ENCODE results near the gene RBM47. TPM values are rescaled to one million over a fixed set of nuclear protein-coding genes. Genes with fewer than 3 reads are reported as not detected.
A peak's percentile ranks its signal among the peaks of the same experiment; 100 is the strongest.
"Not testable (repeated sequence)": the region's sequence is repeated elsewhere in the genome, so short reads cannot be mapped to it uniquely, and the experiment has no call there.

The RBM47 gene
- total and polyA plus RNA-seq, 2 experiments from 2014 or later, result 35.6 to 139 TPM

DNA sequence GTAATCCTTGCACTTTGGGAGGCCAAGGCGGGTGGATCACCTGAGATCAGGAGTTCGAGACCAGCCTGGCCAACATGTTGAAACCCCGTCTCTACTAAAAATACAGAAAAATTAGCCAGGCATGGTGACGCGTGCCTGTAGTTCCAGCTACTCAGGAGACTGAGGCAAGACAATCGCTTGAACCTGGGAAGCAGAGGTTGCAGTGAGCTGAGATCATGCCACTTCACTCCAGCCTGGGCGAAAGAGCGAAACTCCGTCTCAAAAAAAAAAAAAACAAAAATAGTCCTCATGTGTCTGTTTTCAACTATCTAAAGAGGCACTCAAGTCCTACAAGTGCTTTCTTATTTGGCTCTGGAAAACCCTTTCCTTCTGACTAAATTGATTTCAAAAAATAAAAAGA, 237.4 kb downstream of the RBM47 start:
- Mint-ChIP-seq H3K4me1 (peaks cover 15% of the 10 kb centered on the region), H3K27me3 (ENCODE audit: insufficient read depth, low read depth, poor library complexity) (peaks cover 12% of the 10 kb centered on the region)
- not testable (repeated sequence) for H3K4me3 ChIP-seq; H3F3A ChIP-seq (replicated peaks; ENCODE audit: low read depth); H4K20me1 ChIP-seq (replicated peaks; ENCODE audit: insufficient read depth); H3K36me3 Mint-ChIP-seq (ENCODE audit: low read depth); H3K4me1 ChIP-seq (ENCODE audit: insufficient read depth); H3K4me2 ChIP-seq; DNase-seq (ENCODE audit: low spot score); H3K27ac Mint-ChIP-seq; H3K9me2 ChIP-seq (ENCODE audit: insufficient read depth); H3K4me3 Mint-ChIP-seq; H3K36me3 ChIP-seq (ENCODE audit: insufficient read depth); H3K27me3 ChIP-seq (ENCODE audit: insufficient read depth); H3K9me3 Mint-ChIP-seq; ATAC-seq; H3K79me2 ChIP-seq (replicated peaks; ENCODE audit: insufficient read depth); H3K27ac ChIP-seq (ENCODE audit: low read depth)
- peak overlapping the region; percentile 47; the same call in 1 of the 2 replicates for H2AFZ ChIP-seq

DNA sequence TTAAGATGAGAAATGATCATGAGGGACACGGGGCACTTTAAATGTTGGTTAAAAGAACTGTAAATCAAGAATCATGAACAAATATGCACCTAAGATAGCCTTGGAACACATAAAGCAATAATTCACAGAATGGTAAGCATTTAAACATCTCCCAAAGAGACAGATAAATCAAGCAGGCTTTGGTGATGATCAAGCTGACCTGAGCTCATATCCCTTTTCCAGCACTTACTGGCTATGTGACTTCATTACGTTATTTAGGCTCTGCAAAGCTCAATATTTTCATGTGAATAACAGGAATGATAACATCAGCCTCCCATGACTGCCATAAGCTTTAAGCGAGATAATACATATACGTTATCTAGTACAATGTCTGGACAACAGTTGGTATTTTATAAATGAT, 239.7 kb downstream of the RBM47 start:
- peaks cover 9% of the 10 kb centered on the region for H3K27me3 Mint-ChIP-seq (ENCODE audit: insufficient read depth, low read depth, poor library complexity)
- H2AFZ ChIP-seq, result no peak overlapping the region
- ATAC-seq, result no peak
- TF ChIP-seq, protein P1, sequence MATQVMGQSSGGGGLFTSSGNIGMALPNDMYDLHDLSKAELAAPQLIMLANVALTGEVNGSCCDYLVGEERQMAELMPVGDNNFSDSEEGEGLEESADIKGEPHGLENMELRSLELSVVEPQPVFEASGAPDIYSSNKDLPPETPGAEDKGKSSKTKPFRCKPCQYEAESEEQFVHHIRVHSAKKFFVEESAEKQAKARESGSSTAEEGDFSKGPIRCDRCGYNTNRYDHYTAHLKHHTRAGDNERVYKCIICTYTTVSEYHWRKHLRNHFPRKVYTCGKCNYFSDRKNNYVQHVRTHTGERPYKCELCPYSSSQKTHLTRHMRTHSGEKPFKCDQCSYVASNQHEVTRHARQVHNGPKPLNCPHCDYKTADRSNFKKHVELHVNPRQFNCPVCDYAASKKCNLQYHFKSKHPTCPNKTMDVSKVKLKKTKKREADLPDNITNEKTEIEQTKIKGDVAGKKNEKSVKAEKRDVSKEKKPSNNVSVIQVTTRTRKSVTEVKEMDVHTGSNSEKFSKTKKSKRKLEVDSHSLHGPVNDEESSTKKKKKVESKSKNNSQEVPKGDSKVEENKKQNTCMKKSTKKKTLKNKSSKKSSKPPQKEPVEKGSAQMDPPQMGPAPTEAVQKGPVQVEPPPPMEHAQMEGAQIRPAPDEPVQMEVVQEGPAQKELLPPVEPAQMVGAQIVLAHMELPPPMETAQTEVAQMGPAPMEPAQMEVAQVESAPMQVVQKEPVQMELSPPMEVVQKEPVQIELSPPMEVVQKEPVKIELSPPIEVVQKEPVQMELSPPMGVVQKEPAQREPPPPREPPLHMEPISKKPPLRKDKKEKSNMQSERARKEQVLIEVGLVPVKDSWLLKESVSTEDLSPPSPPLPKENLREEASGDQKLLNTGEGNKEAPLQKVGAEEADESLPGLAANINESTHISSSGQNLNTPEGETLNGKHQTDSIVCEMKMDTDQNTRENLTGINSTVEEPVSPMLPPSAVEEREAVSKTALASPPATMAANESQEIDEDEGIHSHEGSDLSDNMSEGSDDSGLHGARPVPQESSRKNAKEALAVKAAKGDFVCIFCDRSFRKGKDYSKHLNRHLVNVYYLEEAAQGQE (IDR thresholded peaks at IDR 0.05; ENCODE audit: unreplicated experiment), result no peak
- no peak for TF ChIP-seq ZNF114 (CRISPR knock-in tag; IDR thresholded peaks at IDR 0.05)
- TF ChIP-seq CREB1 (CRISPR knock-in tag; IDR thresholded peaks at IDR 0.05; ENCODE audit: low read depth), result no peak
- no peak for TF ChIP-seq ZNF331 (CRISPR knock-in tag; IDR thresholded peaks at IDR 0.05; ENCODE audit: low read depth)
- TF ChIP-seq, protein P2, sequence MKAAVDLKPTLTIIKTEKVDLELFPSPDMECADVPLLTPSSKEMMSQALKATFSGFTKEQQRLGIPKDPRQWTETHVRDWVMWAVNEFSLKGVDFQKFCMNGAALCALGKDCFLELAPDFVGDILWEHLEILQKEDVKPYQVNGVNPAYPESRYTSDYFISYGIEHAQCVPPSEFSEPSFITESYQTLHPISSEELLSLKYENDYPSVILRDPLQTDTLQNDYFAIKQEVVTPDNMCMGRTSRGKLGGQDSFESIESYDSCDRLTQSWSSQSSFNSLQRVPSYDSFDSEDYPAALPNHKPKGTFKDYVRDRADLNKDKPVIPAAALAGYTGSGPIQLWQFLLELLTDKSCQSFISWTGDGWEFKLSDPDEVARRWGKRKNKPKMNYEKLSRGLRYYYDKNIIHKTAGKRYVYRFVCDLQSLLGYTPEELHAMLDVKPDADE (IDR thresholded peaks at IDR 0.05), result no peak
- TF ChIP-seq NANOG (IDR thresholded peaks at IDR 0.05; ENCODE audit: borderline replicate concordance), result no peak
- TF ChIP-seq, protein P3, sequence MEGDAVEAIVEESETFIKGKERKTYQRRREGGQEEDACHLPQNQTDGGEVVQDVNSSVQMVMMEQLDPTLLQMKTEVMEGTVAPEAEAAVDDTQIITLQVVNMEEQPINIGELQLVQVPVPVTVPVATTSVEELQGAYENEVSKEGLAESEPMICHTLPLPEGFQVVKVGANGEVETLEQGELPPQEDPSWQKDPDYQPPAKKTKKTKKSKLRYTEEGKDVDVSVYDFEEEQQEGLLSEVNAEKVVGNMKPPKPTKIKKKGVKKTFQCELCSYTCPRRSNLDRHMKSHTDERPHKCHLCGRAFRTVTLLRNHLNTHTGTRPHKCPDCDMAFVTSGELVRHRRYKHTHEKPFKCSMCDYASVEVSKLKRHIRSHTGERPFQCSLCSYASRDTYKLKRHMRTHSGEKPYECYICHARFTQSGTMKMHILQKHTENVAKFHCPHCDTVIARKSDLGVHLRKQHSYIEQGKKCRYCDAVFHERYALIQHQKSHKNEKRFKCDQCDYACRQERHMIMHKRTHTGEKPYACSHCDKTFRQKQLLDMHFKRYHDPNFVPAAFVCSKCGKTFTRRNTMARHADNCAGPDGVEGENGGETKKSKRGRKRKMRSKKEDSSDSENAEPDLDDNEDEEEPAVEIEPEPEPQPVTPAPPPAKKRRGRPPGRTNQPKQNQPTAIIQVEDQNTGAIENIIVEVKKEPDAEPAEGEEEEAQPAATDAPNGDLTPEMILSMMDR (conservative IDR thresholded peaks at IDR 0.05; ENCODE audit: low read depth in 2 of 2), result no peak
- TF ChIP-seq JUNB (IDR thresholded peaks at IDR 0.05; ENCODE audit: unreplicated experiment), result no peak
- TF ChIP-seq POLR2AphosphoS5 (IDR thresholded peaks at IDR 0.05; ENCODE audit: low read depth), result no peak
- TF ChIP-seq EZH2phosphoT487 (IDR thresholded peaks at IDR 0.05; ENCODE audit: unreplicated experiment), result no peak
- no peak for TF ChIP-seq STAT1 (IDR thresholded peaks at IDR 0.05; ENCODE audit: unreplicated experiment)

More for the DNA sequence above, 239.7 kb downstream of the RBM47 start:
- Histone ChIP-seq H3K9me2 (ENCODE audit: insufficient read depth) (no peaks in the 10 kb centered on the region; the same call in 1 of the 2 replicates), H3K4me3 (no peak overlapping the region), H3K27me3 (ENCODE audit: insufficient read depth) (no peaks in the 10 kb centered on the region), H3K27ac (ENCODE audit: low read depth) (no peak overlapping the region), H4K20me1 (replicated peaks; ENCODE audit: insufficient read depth) (no peaks in the 10 kb centered on the region), H3K79me2 (replicated peaks; ENCODE audit: insufficient read depth) (no peaks in the 10 kb centered on the region), H3F3A (replicated peaks; ENCODE audit: low read depth) (no peaks in the 10 kb centered on the region), H3K4me2 (no peak overlapping the region), H3K36me3 (ENCODE audit: insufficient read depth) (no peaks in the 10 kb centered on the region), H3K4me1 (ENCODE audit: insufficient read depth) (no peaks in the 10 kb centered on the region; the same call in none of the 2 replicates)
- no peaks in the 10 kb centered on the region for H3K9me3 Mint-ChIP-seq
- H3K4me1 Mint-ChIP-seq, result peaks cover 10% of the 10 kb centered on the region; the same call in 2 of the 3 replicates
- no peak overlapping the region for H3K4me3 Mint-ChIP-seq
- H3K27ac Mint-ChIP-seq, result no peak overlapping the region
- H3K36me3 Mint-ChIP-seq (ENCODE audit: low read depth), result no peaks in the 10 kb centered on the region
- DNase-seq (ENCODE audit: low spot score), result no peak

Measured in GM23338 (cell line).